GM12874 (cell line): Measurements from ENCODE around the gene SLC6A6.

Experiments used
- CTCF ChIP-seq: IDR thresholded peaks from 2 replicates; pipeline ENCODE4 v1.5.1; 2011; ENCODE audit warnings: low read depth, mild to moderate bottlenecking, control low read depth, low read length, moderate library complexity; ENCODE audit not compliant: insufficient read depth

The SLC6A6 gene

GRCh38 chr3:14402304-14402811, at the start of gene SLC6A6:
SLC6A6 (plus strand) TSS chr3:14402606; CDS start chr3:14443635, 41,029 bp downstream.
- TF ChIP-seq CTCF: peak; percentile 58

- no peak for TF ChIP-seq CTCF
These were observed 48.9 kb upstream of the SLC6A6 start for GRCh38 chr3:14353502-14353901.

GRCh38 chr3:14357463-14357862, 44.9 kb upstream of the SLC6A6 start:
- no peak for TF ChIP-seq CTCF

- TF ChIP-seq CTCF: no peak
These were observed 43.8 kb upstream of the SLC6A6 start for GRCh38 chr3:14358426-14359211.

GRCh38 chr3:14359348-14359747, 43.1 kb upstream of the SLC6A6 start:
- TF ChIP-seq CTCF: no peak

- TF ChIP-seq CTCF: no peak
These were observed 42.1 kb upstream of the SLC6A6 start for GRCh38 chr3:14360123-14360881.

GRCh38 chr3:14361068-14361677, 41.2 kb upstream of the SLC6A6 start:
- no peak for TF ChIP-seq CTCF
